Muscle of arm (tissue), 12 donors: ENCODE data around the gene PFDN5. TPM values are rescaled to one million over a fixed set of nuclear protein-coding genes. Genes with fewer than 3 reads are reported as not detected.
"Not testable (repeated sequence)": the region's sequence is repeated elsewhere in the genome, so short reads cannot be mapped to it uniquely, and the experiment has no call there.

ENCODE experiments used
- DNase-seq: peaks from one replicate; pipeline ENCODE4 v3.0.0-alpha.2; 2013
- polyA plus RNA-seq, 12 donors: library from polyadenylated mRNA; unstranded; fragments of 120-200 nt; gene quantifications; one replicate each; pipeline ENCODE4 v1.2.1, GENCODE V29; 2013; ENCODE audit not compliant: insufficient read length in 12 of 12

Gene PFDN5
- polyA plus RNA-seq, 12 donors: 330 to 592 (median 511) TPM; not detected in 1

GRCh38 chr12:53268630-53269562, 26.4 kb upstream of the PFDN5 start:
- no peak for DNase-seq

DNA sequence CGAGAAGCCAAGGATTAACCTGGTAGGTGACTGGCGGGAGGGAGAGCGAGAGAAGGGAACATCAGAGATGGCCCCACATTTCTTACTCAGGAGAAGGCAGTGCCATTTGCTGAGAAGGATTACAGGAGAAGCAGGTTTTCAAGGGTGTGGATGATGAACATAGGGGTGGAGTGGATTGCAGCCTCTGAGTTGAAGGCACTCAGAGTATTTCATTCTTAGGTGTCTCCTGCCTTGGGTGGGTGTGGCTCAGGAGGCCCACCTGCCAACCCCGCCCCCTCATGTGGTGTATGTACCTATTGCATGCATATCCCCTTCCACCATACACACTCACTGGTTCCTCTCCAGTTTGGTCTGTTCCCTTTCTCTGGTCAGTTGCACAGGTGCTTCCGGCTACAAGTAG, 20.9 kb upstream of the PFDN5 start:
- DNase-seq: no peak

DNA sequence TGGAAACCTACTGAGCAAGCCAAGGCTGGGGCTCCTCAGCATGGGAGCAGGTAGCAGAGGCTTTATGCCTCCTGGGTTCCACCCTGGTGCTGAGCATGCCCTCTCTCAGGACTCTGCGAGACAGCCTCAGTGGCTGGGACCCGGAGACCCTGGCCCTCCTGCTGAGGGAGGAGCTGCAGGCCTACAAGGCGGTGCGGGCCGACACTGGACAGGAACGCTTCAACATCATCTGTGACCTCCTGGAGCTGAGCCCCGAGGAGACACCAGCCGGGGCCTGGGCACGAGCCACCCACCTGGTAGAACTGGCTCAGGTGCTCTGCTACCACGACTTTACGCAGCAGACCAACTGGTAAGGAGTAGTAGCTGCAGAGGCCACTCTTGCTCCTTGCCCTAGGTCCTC, 18.8 kb upstream of the PFDN5 start:
- no peak for DNase-seq

DNA sequence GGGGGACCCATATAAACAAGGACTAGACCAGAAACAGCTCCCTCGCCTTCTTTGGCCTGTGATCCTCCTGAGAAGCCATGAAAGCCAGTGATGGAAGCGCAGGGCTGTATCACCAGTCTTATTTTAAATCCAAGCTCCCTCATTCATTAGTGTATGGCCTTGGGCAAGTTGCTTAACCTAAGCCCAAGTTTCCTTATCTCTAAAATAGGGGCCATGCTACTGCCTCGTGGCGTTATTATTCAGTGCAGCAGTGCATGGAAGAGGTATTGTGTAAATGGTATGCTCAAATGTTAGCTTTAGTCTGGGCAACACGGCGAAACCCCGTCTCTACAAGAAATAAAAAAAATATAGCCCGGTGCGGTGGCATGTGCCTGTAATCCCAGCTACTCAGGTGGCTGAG, 17.4 kb upstream of the PFDN5 start:
- no peak for DNase-seq

DNA sequence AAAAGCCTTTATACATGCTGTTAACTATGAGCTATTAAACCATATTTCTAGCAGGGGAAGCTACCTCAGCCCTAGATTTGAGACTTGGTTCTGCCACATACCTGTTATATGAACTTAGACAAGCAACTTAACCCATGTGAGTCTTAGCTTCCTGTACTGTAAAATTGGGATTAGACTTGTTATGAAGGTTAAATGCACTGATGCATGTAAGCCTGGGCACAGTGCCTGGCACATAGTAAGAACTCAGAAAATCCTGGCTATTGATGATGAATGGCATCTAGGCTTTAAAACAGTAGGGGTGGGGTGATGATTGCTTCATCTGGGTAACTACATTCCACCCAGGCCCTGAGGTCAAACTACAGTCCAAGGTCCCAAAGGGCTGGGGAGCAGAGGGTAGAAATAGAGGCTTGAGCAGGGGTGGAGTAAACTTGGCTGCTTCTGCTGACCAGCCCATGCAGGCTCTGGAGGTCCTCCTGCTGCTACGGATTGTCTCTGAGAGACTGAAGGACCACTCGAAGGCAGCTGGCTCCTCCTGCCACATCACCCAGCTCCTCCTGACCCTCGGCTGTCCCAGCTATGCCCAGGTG, 16.0 kb upstream of the PFDN5 start:
- DNase-seq: no peak

GRCh38 chr12:53279888-53280498, 15.3 kb upstream of the PFDN5 start:
- DNase-seq: no peak

- DNase-seq: no peak
These were observed 8.9 kb upstream of the PFDN5 start for GRCh38 chr12:53286448-53286847.

- peak; percentile 75 for DNase-seq
These were observed 7.6 kb upstream of the PFDN5 start for GRCh38 chr12:53287741-53288216.

- DNase-seq: no peak
These were observed 7.0 kb upstream of the PFDN5 start for GRCh38 chr12:53288322-53288721.

- no peak for DNase-seq
These were observed 5.5 kb upstream of the PFDN5 start for GRCh38 chr12:53289891-53290290.

GRCh38 chr12:53290661-53291060, 4.7 kb upstream of the PFDN5 start:
- DNase-seq: no peak

DNA sequence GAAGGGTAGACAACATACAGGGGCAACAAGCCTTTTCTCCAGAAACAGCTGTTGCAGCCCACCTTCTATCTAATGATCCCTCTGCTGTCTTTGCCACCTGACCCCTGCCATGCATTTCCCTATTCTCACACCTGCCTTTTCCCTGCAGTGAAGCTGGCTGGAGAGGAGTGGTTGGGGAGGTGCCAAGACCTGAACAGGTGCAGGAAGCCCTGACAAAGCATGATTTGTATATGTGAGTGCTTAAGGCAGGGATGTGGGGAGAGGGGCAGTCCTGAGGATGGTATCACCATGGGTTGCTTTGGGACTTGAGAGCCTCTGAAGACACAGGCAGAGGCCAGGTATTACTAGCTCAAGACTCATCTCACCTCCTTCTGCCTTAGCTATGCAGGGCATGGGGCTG, 2.9 kb upstream of the PFDN5 start:
- DNase-seq: no peak

DNA sequence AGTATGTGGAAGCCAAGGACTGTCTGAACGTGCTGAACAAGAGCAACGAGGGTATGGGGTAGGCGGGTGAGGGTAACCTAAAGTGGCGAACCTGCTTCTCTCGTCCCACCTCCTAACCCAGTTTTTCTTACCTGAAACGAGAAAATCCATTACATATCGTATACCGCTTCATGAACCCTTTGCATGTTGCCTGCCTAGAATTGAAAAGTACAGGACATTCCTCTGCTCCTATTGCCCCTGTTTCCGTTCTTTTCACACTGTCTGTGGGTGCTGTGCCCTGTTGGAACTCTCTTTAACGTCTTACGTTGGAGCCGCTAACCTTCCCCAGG, 513 bp downstream of the PFDN5 start:
- no peak for DNase-seq

DNA sequence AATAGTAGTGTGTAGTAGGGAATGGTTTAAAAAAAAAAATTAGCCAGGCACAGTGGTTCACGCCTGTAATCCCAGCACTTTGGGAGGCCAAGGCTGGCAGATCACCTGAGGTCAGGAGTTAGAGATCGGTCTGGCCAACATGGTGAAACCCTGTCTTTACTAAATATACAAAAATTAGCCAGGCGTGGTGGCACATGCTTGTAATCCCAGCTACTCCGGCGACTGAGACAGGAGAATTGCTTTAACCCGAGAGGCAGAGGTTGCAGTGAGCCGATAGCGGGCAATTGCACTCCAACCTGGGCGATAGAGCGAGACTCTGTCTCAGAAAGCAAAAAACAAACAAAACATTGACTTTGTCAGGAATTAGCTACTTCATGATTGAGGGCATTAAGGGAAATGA, 1.8 kb downstream of the PFDN5 start:
- DNase-seq: not testable (repeated sequence)

DNA sequence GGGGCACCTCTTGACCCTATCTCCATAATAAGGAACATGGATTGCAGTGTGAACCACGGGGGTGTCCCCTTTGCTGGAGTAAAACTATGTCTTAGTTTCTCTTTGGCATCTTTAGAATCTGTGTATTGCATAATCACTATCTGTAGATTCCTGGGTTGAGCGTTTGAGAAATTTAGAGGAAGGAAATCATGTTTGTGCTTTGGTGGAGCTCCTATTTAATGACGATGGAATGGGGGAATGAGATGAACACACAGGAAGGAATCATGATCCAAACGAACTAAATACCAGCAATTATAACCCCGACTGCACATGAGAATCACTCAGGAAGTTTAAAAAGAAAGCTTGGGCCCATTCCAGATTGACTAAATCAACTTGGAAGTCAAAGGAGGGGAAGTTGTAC, 2.8 kb downstream of the PFDN5 start:
- DNase-seq: no peak

GRCh38 chr12:53299101-53299453, 3.7 kb downstream of the PFDN5 start:
- peak; percentile 60 for DNase-seq

GRCh38 chr12:53299454-53300180, 4.3 kb downstream of the PFDN5 start, which contains the start of gene MYG1:
MYG1 (plus strand) TSS chr12:53299695; CDS start chr12:53299738, 43 bp downstream.
- DNase-seq: peak; percentile 88

GRCh38 chr12:53300187-53300586, 4.8 kb downstream of the PFDN5 start:
- no peak for DNase-seq

DNA sequence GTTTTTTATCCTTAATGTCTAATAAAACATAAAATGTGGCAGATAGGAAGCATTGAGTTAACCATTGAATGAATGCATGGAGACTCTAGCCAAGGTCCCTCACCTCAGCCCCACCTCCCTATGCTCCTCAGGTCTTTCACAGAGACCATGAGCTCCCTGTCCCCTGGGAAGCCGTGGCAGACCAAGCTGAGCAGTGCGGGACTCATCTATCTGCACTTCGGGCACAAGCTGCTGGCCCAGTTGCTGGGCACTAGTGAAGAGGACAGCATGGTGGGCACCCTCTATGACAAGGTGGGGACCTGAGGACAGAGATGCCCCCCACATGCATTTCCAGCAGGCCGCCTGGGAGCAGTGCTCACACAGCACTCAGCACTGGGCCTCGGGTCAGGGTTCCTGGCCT, 7.6 kb downstream of the PFDN5 start:
- DNase-seq: no peak

DNA sequence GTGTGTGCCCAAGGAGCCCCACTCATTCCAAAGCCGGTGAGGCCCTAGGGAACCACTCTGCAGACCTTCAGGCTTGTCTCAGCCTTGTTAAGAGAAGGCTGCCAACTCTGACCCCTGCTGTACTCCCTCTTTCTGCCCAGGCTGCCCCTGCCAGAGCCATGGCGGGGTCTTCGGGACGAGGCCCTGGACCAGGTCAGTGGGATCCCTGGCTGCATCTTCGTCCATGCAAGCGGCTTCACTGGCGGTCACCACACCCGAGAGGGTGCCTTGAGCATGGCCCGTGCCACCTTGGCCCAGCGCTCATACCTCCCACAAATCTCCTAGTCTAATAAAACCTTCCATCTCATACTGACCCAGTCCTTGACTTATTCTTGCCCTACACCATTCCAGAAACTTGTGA, 11.5 kb downstream of the PFDN5 start:
- DNase-seq: no peak

GRCh38 chr12:53308276-53308675, 12.9 kb downstream of the PFDN5 start:
- no peak for DNase-seq

DNA sequence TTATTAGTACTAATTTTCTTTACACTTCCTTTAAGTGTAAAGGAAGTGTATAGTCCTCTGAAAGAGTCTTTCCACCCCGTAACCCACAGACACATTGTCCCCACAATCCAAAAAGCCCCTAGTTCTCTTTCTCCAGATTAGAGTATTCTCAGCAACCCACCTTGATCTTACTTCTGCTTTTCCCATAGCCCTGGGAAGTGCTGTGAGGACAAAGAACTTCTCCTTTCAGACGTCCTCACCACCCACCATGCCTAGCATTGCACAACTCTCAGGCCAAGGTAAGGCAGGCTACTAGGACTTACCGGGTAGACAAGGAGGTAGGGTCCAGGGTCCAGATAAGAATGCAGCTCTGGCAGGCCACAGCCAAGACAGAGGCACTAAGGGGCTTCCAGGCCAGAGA, 18.7 kb downstream of the PFDN5 start:
- no peak for DNase-seq
